ENCODE results near the gene INPP4A. TPM values are rescaled to one million over a fixed set of nuclear protein-coding genes. Genes with fewer than 3 reads are reported as not detected.
A peak's percentile ranks its signal among the peaks of the same experiment; 100 is the strongest.

The INPP4A gene
- total and polyA plus RNA-seq, 8 donors: 4.0 to 13.4 (median 7.3) TPM

- intact Hi-C loops (cut with DNase I): no loop called here
- H3K4me1 ChIP-seq: peaks cover 5 to 20% (median 9%) of the 10 kb centered on the region in 3 donors
- no peaks in the 10 kb centered on the region for H3K9me3 ChIP-seq
- no peaks in the 10 kb centered on the region for H3K27me3 ChIP-seq
- ATAC-seq: peak; percentile 65 to 85 (median 81)
- FAIRE-seq: no peak
- no peak overlapping the region for H3K27ac ChIP-seq
- H3K4me3 ChIP-seq: no peak overlapping the region
- DNase-seq: peak in 2 of 6 donors; percentile 28 to 39
- no peaks in the 10 kb centered on the region for H3K36me3 ChIP-seq
- 36 to 48% methylated on average over 10 of the region's 10 CpGs for WGBS, 2 donors
- no peak for TF ChIP-seq CTCF (IDR thresholded peaks at IDR 0.05)
Measured at GRCh38 chr2:98471402-98472131, 26.9 kb downstream of the INPP4A start.

- no peak overlapping the region for H3K4me3 ChIP-seq
- no peak for FAIRE-seq
- no peak overlapping the region for H3K27ac ChIP-seq
- H3K9me3 ChIP-seq: no peaks in the 10 kb centered on the region
- peak in 1 of 4 donors; percentile 37 for ATAC-seq
- H3K36me3 ChIP-seq: no peaks in the 10 kb centered on the region
- no peak for TF ChIP-seq CTCF (IDR thresholded peaks at IDR 0.05)
- no peaks in the 10 kb centered on the region for H3K27me3 ChIP-seq
- peak in 1 of 6 donors; percentile 43 for DNase-seq
- intact Hi-C loops (cut with DNase I): no loop called here
- 87 to 89% methylated on average over 5 of the region's 5 CpGs for WGBS, 2 donors
- H3K4me1 ChIP-seq: peaks cover 5 to 20% (median 9%) of the 10 kb centered on the region in 3 donors
Measured at GRCh38 chr2:98472132-98472650, 27.5 kb downstream of the INPP4A start.

GRCh38 chr2:98472961-98473746, 28.5 kb downstream of the INPP4A start:
- Histone ChIP-seq H3K4me1 (peaks cover 5 to 20% (median 9%) of the 10 kb centered on the region in 3 donors), H3K36me3 (no peaks in the 10 kb centered on the region), H3K27ac (no peak overlapping the region), H3K4me3 (no peak overlapping the region), H3K27me3 (no peaks in the 10 kb centered on the region), H3K9me3 (no peaks in the 10 kb centered on the region)
- WGBS, 2 donors: 86 to 94% methylated on average over 9 of the region's 9 CpGs
- TF ChIP-seq CTCF (IDR thresholded peaks at IDR 0.05): no peak
- intact Hi-C loops (cut with DNase I): no loop called here
- FAIRE-seq (no peak), ATAC-seq (no peak), DNase-seq (no peak)

GRCh38 chr2:98473995-98474780, 29.5 kb downstream of the INPP4A start:
- intact Hi-C loops (cut with DNase I): no loop called here
- peaks cover 5 to 22% (median 9%) of the 10 kb centered on the region in 3 donors for H3K4me1 ChIP-seq
- H3K4me3 ChIP-seq: no peak overlapping the region
- no peak for ATAC-seq
- FAIRE-seq: no peak
- H3K36me3 ChIP-seq: no peaks in the 10 kb centered on the region
- no peak for DNase-seq
- H3K27me3 ChIP-seq: no peaks in the 10 kb centered on the region
- TF ChIP-seq CTCF (IDR thresholded peaks at IDR 0.05): no peak
- WGBS, 2 donors: 85 to 92% methylated on average over 10 of the region's 10 CpGs
- no peaks in the 10 kb centered on the region for H3K9me3 ChIP-seq
- H3K27ac ChIP-seq: no peak overlapping the region

All from pancreas (tissue), 10 donors.